HepG2 (cell line): ENCODE data around the gene TMEM232. TPM values are rescaled to one million over a fixed set of nuclear protein-coding genes. Genes with fewer than 3 reads are reported as not detected.
"Not testable (repeated sequence)": the region's sequence is repeated elsewhere in the genome, so short reads cannot be mapped to it uniquely, and the experiment has no call there.

ENCODE experiments used
- ATAC-seq: fragments of 200-7000 bp; cut with Tn5 transposase; 3 replicates; pipeline ENCODE4 v1.9.1; 2020; ENCODE audit warnings: mild to moderate bottlenecking, moderate library complexity
- BruUV-seq: library from RNA; stranded (reverse); fragments of 400-500 nt; replicated peaks from 2 replicates; lab custom pipeline; 2021; lab: Mats Ljungman, UMichigan
- CTCF ChIA-PET: fragments of 300-600 bp; formaldehyde crosslinking; extraction: SDS; loops from one replicate; lab custom pipeline; 2021; ENCODE audit warnings: low total read pairs, inconsistent platforms, low intra/inter-chr PET ratio; lab: Yijun Ruan, JAX
- POLR2A ChIA-PET: fragments of 350-600 bp; sonication (Branson Sonifier 250); formaldehyde crosslinking; loops from one replicate; lab custom pipeline; 2020; ENCODE audit warnings: antibody characterized with exemption, inconsistent platforms; lab: Yijun Ruan, JAX
- DNase-seq: peaks from one replicate; pipeline ENCODE4 v3.0.0-alpha.2; 2015; ENCODE audit warnings: low spot score
- FAIRE-seq: peaks from 3 replicates; lab custom pipeline; 2011; peaks lifted over from hg19 to GRCh38; lab: Jason Lieb, UNC
- H2AFZ ChIP-seq: one replicate; pipeline ENCODE4 v1.6.1; 2011; ENCODE audit warnings: low read length, inconsistent platforms
- H3K27ac ChIP-seq: fragments of 300-600 bp; 3 replicates; pipeline ENCODE4 v1.8.0; 2011; ENCODE audit warnings: mixed run types, mild to moderate bottlenecking, mixed read lengths, low read length, inconsistent platforms; ENCODE audit not compliant: insufficient read depth; ENCODE audit errors: extremely low read length
- H3K27me3 ChIP-seq, 2 experiments: fragments of 200-600 bp in 1 of 2; 2 replicates in 1 of 2; 3 replicates in 1 of 2; pipeline versions ENCODE4 v1.6.0 to v1.8.0; 2011; ENCODE audit warnings: low read length in 2 of 2, mild to moderate bottlenecking in 2 of 2, moderate library complexity in 2 of 2, inconsistent platforms in 1 of 2; ENCODE audit not compliant: insufficient read depth in 2 of 2, control insufficient read depth in 1 of 2
- H3K36me3 ChIP-seq, 2 experiments: fragments of 200-600 bp in 1 of 2; replicated peaks in 1 of 2; 2 replicates in 1 of 2; 3 replicates in 1 of 2; pipeline versions ENCODE4 v1.5.1 to v1.8.0; 2011; ENCODE audit warnings: low read length in 2 of 2, inconsistent platforms in 1 of 2; ENCODE audit not compliant: insufficient read depth in 2 of 2, control insufficient read depth in 1 of 2
- H3K4me1 ChIP-seq: 2 replicates; pipeline ENCODE4 v1.5.1; 2012; ENCODE audit warnings: low read length, inconsistent platforms; ENCODE audit not compliant: insufficient read depth
- H3K4me2 ChIP-seq: 2 replicates; pipeline ENCODE4 v1.6.0; 2011; ENCODE audit warnings: low read depth, low read length, inconsistent platforms
- H3K4me3 ChIP-seq, 3 experiments: fragments of 200-600 bp in 1 of 3; sonication (generic), shearing (Covaris generic) in 1 of 3; replicated peaks in 1 of 3; 2 replicates each; pipeline ENCODE4 v1.5.1; 2011 to 2016; ENCODE audit warnings: low read length in 3 of 3, inconsistent platforms in 2 of 3, low read depth in 2 of 3, mild to moderate bottlenecking in 2 of 3, control low read depth in 1 of 3, mixed read lengths in 1 of 3; ENCODE audit not compliant: insufficient read depth in 1 of 3
- H3K79me2 ChIP-seq: one replicate; pipeline ENCODE4 v1.6.1; 2011; ENCODE audit warnings: low read length, inconsistent platforms; ENCODE audit not compliant: insufficient read depth
- H3K9ac ChIP-seq: 2 replicates; pipeline ENCODE4 v1.6.0; 2011; ENCODE audit warnings: mild to moderate bottlenecking, low read depth, low read length, inconsistent platforms; ENCODE audit not compliant: insufficient read depth
- H3K9me3 ChIP-seq: 2 replicates; pipeline ENCODE4 v1.5.1; 2012; ENCODE audit warnings: mild to moderate bottlenecking, low read length
- H4K20me1 ChIP-seq: 2 replicates; pipeline ENCODE4 v1.6.0; 2011; ENCODE audit warnings: inconsistent platforms, mild to moderate bottlenecking, low read length, moderate library complexity; ENCODE audit not compliant: insufficient read depth
- PHF20 ChIP-seq: sonication (generic); formaldehyde crosslinking; IDR thresholded peaks from 2 replicates; pipeline ENCODE4 v1.5.0; 2020; ENCODE audit warnings: mild to moderate bottlenecking, missing genetic modification reagents
- SETDB1 ChIP-seq: sonication (generic); formaldehyde crosslinking; IDR thresholded peaks from 2 replicates; pipeline ENCODE4 v1.5.1; 2020; ENCODE audit warnings: missing genetic modification reagents, mild to moderate bottlenecking, borderline replicate concordance
- WGBS: methylation state at CpG from one replicate; pipeline ENCODE4 v1.1.6; 2017; ENCODE audit warnings: low lambda C conversion rate; 5-methylcytosine and 5-hydroxymethylcytosine counted together
- in situ Hi-C: cut with HindIII; loops from 2 replicates; pipeline ENCODE4 v1.10.0; 2017; ENCODE audit warnings: low pct_unique_long_range_greater_than_20kb; ENCODE audit not compliant: extremely low pct_ligation_motif_present
- intact Hi-C: fragments of 100-400 bp; cut with micrococcal nuclease; formaldehyde crosslinking; loops from one replicate; pipeline ENCODE4 v1.10.0; 2022; ENCODE audit not compliant: unreplicated experiment
- polyA plus RNA-seq, 8 experiments: library from polyadenylated mRNA; depleted of rRNA in 3 of 8; stranded (reverse) in 7 of 8; unstranded in 1 of 8; fragments of >200 nt; fragmentation: Illumina TruSeq in 4 of 8; extraction: Trizol in 4 of 8; gene quantifications; 2 replicates each; pipeline versions ENCODE4 v1.2.1 to v1.2.3, GENCODE V29; 2011 to 2016; ENCODE audit warnings: low read depth in 4 of 8, missing spikeins in 1 of 8, mixed read lengths in 1 of 8; ENCODE audit not compliant: insufficient read depth in 1 of 8
- total RNA-seq, 5 experiments: library from RNA; depleted of rRNA; stranded (reverse); fragments of >200 nt; fragmentation: Illumina TruSeq; extraction: Trizol; gene quantifications; 2 replicates each; pipeline ENCODE4 v1.2.3, GENCODE V29; 2016; ENCODE audit warnings: low read depth in 1 of 5
- TF ChIP-seq, protein P1 (sequence below), 2 experiments: IDR thresholded peaks; 2 replicates each; pipeline ENCODE4 v1.6.1; 2011 to 2012; ENCODE audit warnings: low read length in 2 of 2, borderline replicate concordance in 1 of 2, low read depth in 1 of 2, mild to moderate bottlenecking in 1 of 2, moderate library complexity in 1 of 2

TMEM232 gene
- total and polyA plus RNA-seq, 2 of the 13 experiments (the other 11 are each of a cell fraction or from before 2014, with no cell fraction given), result 0.29 to 0.71 TPM

DNA sequence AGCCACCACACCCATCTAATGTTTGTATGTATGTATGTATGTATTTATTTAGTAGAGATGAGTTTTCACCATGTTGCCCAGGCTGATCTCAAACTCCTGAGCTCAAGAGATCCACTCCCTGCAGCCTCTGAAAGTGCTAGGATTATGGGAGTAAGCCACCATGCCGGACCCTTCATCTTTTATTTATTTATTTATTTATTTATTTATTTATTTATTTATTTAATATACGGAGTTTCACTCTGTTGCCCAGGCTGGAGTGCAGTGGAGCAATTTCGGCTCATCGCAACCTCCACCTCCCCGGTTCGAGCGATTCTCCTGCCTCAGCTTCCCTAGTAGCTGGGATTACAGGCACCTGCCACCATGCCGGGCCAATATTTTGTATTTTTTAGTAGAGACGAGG, 49.9 kb downstream of the TMEM232 start:
- H3K27me3 ChIP-seq, H3K4me1 ChIP-seq, H3K9ac ChIP-seq, H3K36me3 ChIP-seq, POLR2A ChIA-PET, DNase-seq, H4K20me1 ChIP-seq, in situ Hi-C loops, intact Hi-C loops, ATAC-seq, FAIRE-seq, H3K4me3 ChIP-seq, H2AFZ ChIP-seq, BruUV-seq, H3K79me2 ChIP-seq, H3K4me2 ChIP-seq, CTCF ChIA-PET, H3K27ac ChIP-seq, H3K9me3 ChIP-seq: not testable (repeated sequence)
- 42% methylated on average over 9 of the region's 9 CpGs for WGBS

DNA sequence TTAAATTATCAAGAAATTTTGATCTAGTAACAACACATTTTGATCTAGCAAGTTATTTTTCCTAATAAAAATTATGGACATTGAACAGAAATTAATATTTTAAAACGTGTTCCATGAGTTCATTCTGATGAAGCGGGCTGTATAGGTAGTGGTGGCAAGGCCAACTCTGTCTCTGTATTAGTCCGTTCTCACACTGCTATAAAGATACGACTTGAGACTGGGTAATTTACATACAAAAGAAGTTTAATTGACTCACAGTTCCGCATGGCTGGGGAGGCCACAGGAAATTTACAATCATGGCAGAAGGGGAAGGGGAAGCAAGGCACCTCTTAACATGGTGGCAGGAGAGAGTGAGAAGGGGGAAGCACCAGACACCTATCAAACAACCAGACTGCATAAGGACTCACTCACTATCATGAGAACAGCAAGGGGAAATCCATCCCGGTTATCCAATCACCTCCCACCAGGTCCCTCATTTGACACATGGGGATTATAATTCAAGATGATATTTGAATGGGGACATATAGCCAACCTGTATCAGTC, 61.2 kb downstream of the TMEM232 start:
- no peak overlapping the region for H3K27ac ChIP-seq
- FAIRE-seq, result no peak
- CTCF ChIA-PET, result no interaction called here
- H3K4me3 ChIP-seq, result no peak overlapping the region
- 25% methylated on average over 6 of the region's 6 CpGs for WGBS
- intact Hi-C loops (no loop called here), in situ Hi-C loops (no loop called here)
- no peak for DNase-seq
- POLR2A ChIA-PET, result no interaction called here
- no peaks in the 10 kb centered on the region for H3K27me3 ChIP-seq
- no peaks in the 10 kb centered on the region for H3K9me3 ChIP-seq
- no peaks in the 10 kb centered on the region for H3K36me3 ChIP-seq
- TF ChIP-seq PHF20 (CRISPR knock-in tag) (no peak), SETDB1 (CRISPR knock-in tag) (no peak)
- TF ChIP-seq, protein P1, sequence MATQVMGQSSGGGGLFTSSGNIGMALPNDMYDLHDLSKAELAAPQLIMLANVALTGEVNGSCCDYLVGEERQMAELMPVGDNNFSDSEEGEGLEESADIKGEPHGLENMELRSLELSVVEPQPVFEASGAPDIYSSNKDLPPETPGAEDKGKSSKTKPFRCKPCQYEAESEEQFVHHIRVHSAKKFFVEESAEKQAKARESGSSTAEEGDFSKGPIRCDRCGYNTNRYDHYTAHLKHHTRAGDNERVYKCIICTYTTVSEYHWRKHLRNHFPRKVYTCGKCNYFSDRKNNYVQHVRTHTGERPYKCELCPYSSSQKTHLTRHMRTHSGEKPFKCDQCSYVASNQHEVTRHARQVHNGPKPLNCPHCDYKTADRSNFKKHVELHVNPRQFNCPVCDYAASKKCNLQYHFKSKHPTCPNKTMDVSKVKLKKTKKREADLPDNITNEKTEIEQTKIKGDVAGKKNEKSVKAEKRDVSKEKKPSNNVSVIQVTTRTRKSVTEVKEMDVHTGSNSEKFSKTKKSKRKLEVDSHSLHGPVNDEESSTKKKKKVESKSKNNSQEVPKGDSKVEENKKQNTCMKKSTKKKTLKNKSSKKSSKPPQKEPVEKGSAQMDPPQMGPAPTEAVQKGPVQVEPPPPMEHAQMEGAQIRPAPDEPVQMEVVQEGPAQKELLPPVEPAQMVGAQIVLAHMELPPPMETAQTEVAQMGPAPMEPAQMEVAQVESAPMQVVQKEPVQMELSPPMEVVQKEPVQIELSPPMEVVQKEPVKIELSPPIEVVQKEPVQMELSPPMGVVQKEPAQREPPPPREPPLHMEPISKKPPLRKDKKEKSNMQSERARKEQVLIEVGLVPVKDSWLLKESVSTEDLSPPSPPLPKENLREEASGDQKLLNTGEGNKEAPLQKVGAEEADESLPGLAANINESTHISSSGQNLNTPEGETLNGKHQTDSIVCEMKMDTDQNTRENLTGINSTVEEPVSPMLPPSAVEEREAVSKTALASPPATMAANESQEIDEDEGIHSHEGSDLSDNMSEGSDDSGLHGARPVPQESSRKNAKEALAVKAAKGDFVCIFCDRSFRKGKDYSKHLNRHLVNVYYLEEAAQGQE (IDR thresholded peaks at IDR 0.05; ENCODE audit: borderline replicate concordance in 1 of 2, low read depth in 1 of 2, low read length in 2 of 2), result no peak
- no peak for ATAC-seq
- no peaks in the 10 kb centered on the region for H4K20me1 ChIP-seq
- no TSS peak for BruUV-seq
- no peaks in the 10 kb centered on the region for H3K4me1 ChIP-seq
- H3K79me2 ChIP-seq, result no peaks in the 10 kb centered on the region
- no peak overlapping the region for H3K9ac ChIP-seq
- no peak overlapping the region for H3K4me2 ChIP-seq
- no peak overlapping the region for H2AFZ ChIP-seq
